Gastrocnemius medialis (tissue), 4 donors: ENCODE data around the gene LRRC10. TPM values are rescaled to one million over a fixed set of nuclear protein-coding genes. Genes with fewer than 3 reads are reported as not detected.
A peak's percentile ranks its signal among the peaks of the same experiment; 100 is the strongest.

ENCODE experiments used
- ATAC-seq, 2 donors: fragments of 150-250 bp; one replicate each; pipeline ENCODE4 v1.9.1; 2016
- DNase-seq, 2 donors: peaks; one replicate each; pipeline ENCODE4 v3.0.0-alpha.2; 2019
- H3K27ac ChIP-seq, 4 donors: fragments of 200-600 bp; sonication (generic); 1 replicate in 1 of 4; 2 replicates in 3 of 4; pipeline ENCODE4 v1.5.1; 2016 to 2018; ENCODE audit warnings: mild to moderate bottlenecking in 2 of 4, moderate library complexity in 1 of 4
- H3K27me3 ChIP-seq, 3 donors: fragments of 200-600 bp; sonication (generic) in 2 of 3; 1 replicate in 1 of 3; 2 replicates in 2 of 3; pipeline versions ENCODE4 v1.5.1 to v1.6.0; 2016 to 2019; ENCODE audit warnings: mild to moderate bottlenecking in 1 of 3, moderate library complexity in 1 of 3
- H3K36me3 ChIP-seq, 2 donors: fragments of 200-600 bp; sonication (generic) in 1 of 2; one replicate each; pipeline ENCODE4 v1.5.1; 2017 to 2018
- H3K4me1 ChIP-seq, 2 donors: fragments of 200-600 bp; sonication (generic) in 1 of 2; one replicate each; pipeline ENCODE4 v1.5.1; 2016 to 2017; ENCODE audit warnings: mild to moderate bottlenecking in 2 of 2
- H3K4me3 ChIP-seq, 4 donors: fragments of 200-600 bp; sonication (generic) in 3 of 4; 1 replicate in 1 of 4; 2 replicates in 3 of 4; pipeline ENCODE4 v1.5.1; 2016 to 2019; ENCODE audit warnings: mild to moderate bottlenecking in 2 of 4
- H3K9me3 ChIP-seq, 3 donors: fragments of 200-600 bp; sonication (generic) in 2 of 3; 1 replicate in 1 of 3; 2 replicates in 2 of 3; pipeline ENCODE4 v1.5.1; 2016 to 2019
- POLR2A ChIP-seq, 2 donors: fragments of 450-650 bp; IDR thresholded peaks; one replicate each; pipeline ENCODE4 v1.6.1; 2017; ENCODE audit warnings: antibody characterized with exemption in 2 of 2, mild to moderate bottlenecking in 2 of 2, moderate library complexity in 2 of 2
- in situ Hi-C, 4 donors: fragments of 200-750 bp; cut with MboI; loops; one replicate each; pipeline versions ENCODE4 v1.15.0 to v1.8.0; 2017; ENCODE audit warnings: low sequenced_read_pairs in 4 of 4
- intact Hi-C: fragments of 100-400 bp; cut with DNase I; formaldehyde crosslinking; loops from one replicate; pipeline ENCODE4 v1.15.1; 2023; ENCODE audit warnings: low total_unique reads
- total RNA-seq, 4 donors: library from RNA; depleted of rRNA; stranded (reverse); fragments of >200 nt; gene quantifications; one replicate each; pipeline versions ENCODE4 v1.1.0 to v1.2.3, GENCODE V29; 2016
- TF ChIP-seq, protein P1 (sequence below), 5 experiments: fragments of 450-650 bp in 3 of 5; fragments of 200-600 bp in 2 of 5; sonication (generic) in 2 of 5; IDR thresholded peaks in 4 of 5; conservative IDR thresholded peaks in 1 of 5; 1 replicate in 4 of 5; 2 replicates in 1 of 5; pipeline ENCODE4 v1.5.1; 2016 to 2019; ENCODE audit warnings: antibody characterized with exemption in 5 of 5, mild to moderate bottlenecking in 3 of 5, moderate library complexity in 3 of 5

Gene LRRC10
- total RNA-seq, 4 donors from 2014 or later = not detected

DNA sequence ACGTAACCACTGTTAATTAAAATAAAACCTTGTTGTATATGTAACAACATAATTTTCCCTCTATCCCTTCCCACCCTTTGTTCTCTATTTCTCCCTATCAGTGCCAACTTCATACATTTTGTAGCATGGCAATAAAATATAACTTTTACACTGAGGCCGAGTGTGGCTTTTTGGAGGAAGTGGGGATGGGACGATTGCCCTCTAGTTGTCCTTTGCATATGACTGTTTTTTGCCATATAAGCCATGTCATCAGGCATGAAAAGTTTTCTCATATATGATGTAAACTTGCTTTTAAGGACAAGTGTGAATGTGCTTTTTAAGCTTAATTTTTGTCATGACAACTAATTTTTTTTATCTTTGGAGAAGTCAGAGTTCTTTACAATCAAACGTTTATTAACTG lies 31.7 kb downstream of the LRRC10 start:
- DNase-seq (no peak), ATAC-seq (no peak)
- Histone ChIP-seq H3K36me3 (peaks cover 0 to 17% of the 10 kb centered on the region in 2 donors), H3K27me3 (no peaks in the 10 kb centered on the region), H3K9me3 (no peaks in the 10 kb centered on the region), H3K4me3 (no peak overlapping the region), H3K4me1 (no peaks in the 10 kb centered on the region), H3K27ac (no peak overlapping the region)
- no peak for TF ChIP-seq POLR2A (IDR thresholded peaks at IDR 0.05)
- TF ChIP-seq, protein P1, sequence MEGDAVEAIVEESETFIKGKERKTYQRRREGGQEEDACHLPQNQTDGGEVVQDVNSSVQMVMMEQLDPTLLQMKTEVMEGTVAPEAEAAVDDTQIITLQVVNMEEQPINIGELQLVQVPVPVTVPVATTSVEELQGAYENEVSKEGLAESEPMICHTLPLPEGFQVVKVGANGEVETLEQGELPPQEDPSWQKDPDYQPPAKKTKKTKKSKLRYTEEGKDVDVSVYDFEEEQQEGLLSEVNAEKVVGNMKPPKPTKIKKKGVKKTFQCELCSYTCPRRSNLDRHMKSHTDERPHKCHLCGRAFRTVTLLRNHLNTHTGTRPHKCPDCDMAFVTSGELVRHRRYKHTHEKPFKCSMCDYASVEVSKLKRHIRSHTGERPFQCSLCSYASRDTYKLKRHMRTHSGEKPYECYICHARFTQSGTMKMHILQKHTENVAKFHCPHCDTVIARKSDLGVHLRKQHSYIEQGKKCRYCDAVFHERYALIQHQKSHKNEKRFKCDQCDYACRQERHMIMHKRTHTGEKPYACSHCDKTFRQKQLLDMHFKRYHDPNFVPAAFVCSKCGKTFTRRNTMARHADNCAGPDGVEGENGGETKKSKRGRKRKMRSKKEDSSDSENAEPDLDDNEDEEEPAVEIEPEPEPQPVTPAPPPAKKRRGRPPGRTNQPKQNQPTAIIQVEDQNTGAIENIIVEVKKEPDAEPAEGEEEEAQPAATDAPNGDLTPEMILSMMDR (IDR thresholded peaks at IDR 0.05 in 4 of 5, conservative IDR thresholded peaks at IDR 0.05 in 1 of 5) = no peak
- intact Hi-C loops = no loop called here
- in situ Hi-C loops = loop anchor here in 3 of 4 donors (10.0 to 25.0 kb wide), 3 partner anchors 104 to 742 kb away; partner anchors contain the start of genes YEATS4 (in 2 of the 3) and FRS2 (in 1 of the 3)

DNA sequence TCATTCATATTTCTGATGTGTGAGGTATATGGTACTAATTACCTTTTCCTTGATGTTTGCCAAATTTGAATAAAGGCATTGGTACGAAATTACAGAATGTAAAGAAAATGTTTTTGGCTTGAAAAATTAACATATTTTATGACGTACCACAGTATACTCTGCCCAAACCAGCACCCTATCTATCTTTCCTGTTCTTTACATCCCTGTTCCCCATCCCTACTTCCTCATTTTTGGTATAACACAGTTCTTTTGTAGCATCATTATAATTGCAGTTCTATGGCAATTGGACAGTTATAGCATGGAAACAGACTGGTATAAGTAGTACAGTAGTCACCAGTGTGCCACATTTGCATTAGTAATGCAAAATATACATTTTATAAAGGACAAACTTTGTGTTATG lies 32.4 kb downstream of the LRRC10 start:
- ATAC-seq (no peak), DNase-seq (no peak)
- in situ Hi-C loops (loop anchor here in 3 of 4 donors (10.0 to 25.0 kb wide), 3 partner anchors 103 to 741 kb away; partner anchors contain the start of genes YEATS4 (in 2 of the 3) and FRS2 (in 1 of the 3)), intact Hi-C loops (no loop called here)
- Histone ChIP-seq H3K9me3 (no peaks in the 10 kb centered on the region), H3K36me3 (peaks cover 0 to 24% of the 10 kb centered on the region in 2 donors), H3K4me3 (no peak overlapping the region), H3K27ac (no peak overlapping the region), H3K27me3 (no peaks in the 10 kb centered on the region), H3K4me1 (no peaks in the 10 kb centered on the region)
- TF ChIP-seq, protein P1 (IDR thresholded peaks at IDR 0.05 in 4 of 5, conservative IDR thresholded peaks at IDR 0.05 in 1 of 5) = no peak
- no peak for TF ChIP-seq POLR2A (IDR thresholded peaks at IDR 0.05)

DNA sequence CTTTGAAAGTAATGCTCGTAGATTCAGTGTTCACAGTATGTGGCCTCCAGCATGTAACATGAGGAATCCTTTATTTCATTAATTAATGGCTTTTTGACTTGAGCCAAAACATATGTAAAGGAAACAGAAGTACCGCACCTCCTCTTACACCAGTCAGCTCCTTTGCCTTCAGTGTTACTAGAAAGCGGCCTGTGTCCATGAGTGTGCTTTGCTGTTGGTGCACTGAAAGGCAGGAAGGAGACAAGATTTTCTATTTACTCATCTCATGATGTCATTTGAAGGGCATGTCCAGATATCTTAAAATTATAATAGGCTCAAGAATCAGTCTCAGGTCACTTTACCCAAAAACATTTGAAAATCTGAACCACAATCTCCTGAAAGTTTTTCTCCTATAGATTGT lies 35.4 kb downstream of the LRRC10 start:
- Histone ChIP-seq H3K27ac (no peak overlapping the region), H3K4me1 (no peaks in the 10 kb centered on the region), H3K4me3 (no peak overlapping the region), H3K36me3 (peaks cover 5 to 45% of the 10 kb centered on the region in 2 donors), H3K9me3 (no peaks in the 10 kb centered on the region), H3K27me3 (no peaks in the 10 kb centered on the region)
- DNase-seq (no peak), ATAC-seq (no peak)
- in situ Hi-C loops (loop anchor here in 3 of 4 donors (10.0 to 25.0 kb wide), 3 partner anchors 101 to 738 kb away; partner anchors contain the start of genes YEATS4 (in 2 of the 3) and FRS2 (in 1 of the 3)), intact Hi-C loops (no loop called here)
- TF ChIP-seq, protein P1 (IDR thresholded peaks at IDR 0.05 in 4 of 5, conservative IDR thresholded peaks at IDR 0.05 in 1 of 5) = no peak
- no peak for TF ChIP-seq POLR2A (IDR thresholded peaks at IDR 0.05)

DNA sequence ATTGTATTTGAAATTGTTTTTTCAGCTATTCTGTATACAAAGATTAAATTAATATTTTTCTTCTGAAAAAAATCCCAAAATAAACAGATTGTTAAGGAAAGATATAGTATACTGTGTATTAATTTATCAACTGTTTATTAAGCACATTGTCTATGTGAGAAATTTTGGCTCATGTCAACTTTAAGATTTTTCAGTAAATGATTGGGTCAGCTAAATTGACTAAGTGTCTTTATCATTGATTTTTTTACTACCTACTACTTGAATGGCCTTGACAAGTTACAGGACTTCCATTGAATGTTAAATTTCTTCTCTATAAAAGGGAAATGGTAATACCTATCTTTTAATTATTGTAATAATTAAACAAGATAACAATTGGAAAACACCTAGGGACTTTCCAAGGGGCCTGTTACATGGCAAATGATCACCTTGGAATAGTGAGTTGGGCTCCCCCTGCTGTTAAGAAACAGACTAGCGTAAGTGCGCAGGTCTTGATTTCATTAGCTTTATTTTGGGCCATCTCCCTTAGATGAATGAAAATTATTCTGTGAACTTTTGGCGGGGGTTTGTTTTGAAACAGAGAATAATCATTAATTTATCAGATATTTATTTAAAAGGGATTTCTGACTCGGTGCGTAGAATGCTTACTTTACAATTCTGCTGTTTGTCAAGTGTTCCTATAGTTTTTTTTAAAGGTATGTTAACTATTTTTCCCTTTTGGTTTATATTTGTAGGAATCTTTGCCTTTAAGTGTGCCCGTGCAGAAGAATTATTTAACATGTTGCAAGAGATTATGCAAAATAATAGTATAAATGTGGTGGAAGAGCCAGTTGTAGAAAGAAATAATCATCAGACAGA lies 39.9 kb downstream of the LRRC10 start:
- no peaks in the 10 kb centered on the region for H3K9me3 ChIP-seq
- peak in 1 of 2 donors; percentile 29 for DNase-seq
- TF ChIP-seq POLR2A (IDR thresholded peaks at IDR 0.05) = no peak
- TF ChIP-seq, protein P1 (IDR thresholded peaks at IDR 0.05 in 4 of 5, conservative IDR thresholded peaks at IDR 0.05 in 1 of 5) = peak; percentile 58 to 82 (median 69)
- no peaks in the 10 kb centered on the region for H3K4me1 ChIP-seq
- in situ Hi-C loops = loop anchor here (5.0 to 10.0 kb wide), 4 partner anchors 96 to 216 kb away; partner anchors contain the start of genes YEATS4 (in 4 of the 4) and FRS2 (in 1 of the 4)
- H3K4me3 ChIP-seq = no peak overlapping the region
- intact Hi-C loops = loop anchor here (1.0 to 2.0 kb wide), 3 partner anchors 100 to 212 kb away; partner anchors contain the start of genes FRS2 and YEATS4
- ATAC-seq = peak in 1 of 2 donors; percentile 83
- no peak overlapping the region for H3K27ac ChIP-seq
- H3K27me3 ChIP-seq = no peaks in the 10 kb centered on the region
- peaks cover 5 to 45% of the 10 kb centered on the region in 2 donors for H3K36me3 ChIP-seq
